Lower leg skin (tissue), 4 donors: ENCODE results near the gene SCUBE3. TPM values are rescaled to one million over a fixed set of nuclear protein-coding genes. Genes with fewer than 3 reads are reported as not detected.

Experiments used
- DNase-seq, 2 donors: peaks; one replicate each; pipeline ENCODE4 v3.0.0-alpha.2; 2019; ENCODE audit warnings: low spot score in 2 of 2
- H3K4me3 ChIP-seq: fragments of 200-600 bp; sonication (generic); 2 replicates; pipeline ENCODE4 v1.5.1; 2017; ENCODE audit warnings: mild to moderate bottlenecking, low read depth; ENCODE audit not compliant: poor library complexity, severe bottlenecking
- CTCF ChIP-seq, 3 donors: fragments of 450-650 bp; IDR thresholded peaks; one replicate each; pipeline ENCODE4 v1.5.1; 2016; ENCODE audit warnings: antibody characterized with exemption in 3 of 3, mild to moderate bottlenecking in 3 of 3, moderate library complexity in 2 of 3
- POLR2A ChIP-seq, 2 donors: fragments of 450-650 bp; IDR thresholded peaks; one replicate each; pipeline ENCODE4 v1.6.1; 2016 to 2017; ENCODE audit warnings: antibody characterized with exemption in 2 of 2, mild to moderate bottlenecking in 1 of 2, moderate library complexity in 1 of 2
- WGBS, 2 donors: methylation state at CpG; one replicate each; pipeline ENCODE4 v1.1.5; 2018; 5-methylcytosine and 5-hydroxymethylcytosine counted together
- intact Hi-C: fragments of 100-400 bp; cut with DNase I; formaldehyde crosslinking; loops from one replicate; pipeline ENCODE4 v1.15.0; 2023; ENCODE audit warnings: low total_unique reads
- total RNA-seq, 4 donors: library from RNA; depleted of rRNA; stranded (reverse); fragments of >200 nt; gene quantifications; one replicate each; pipeline ENCODE4 v1.1.0, GENCODE V29; 2016

Gene SCUBE3
- total RNA-seq, 4 donors from 2014 or later = 0.13 to 0.91 (median 0.39) TPM; not detected in 1

- intact Hi-C loops = no loop called here
- DNase-seq = no peak
- TF ChIP-seq POLR2A (IDR thresholded peaks at IDR 0.05) (no peak), CTCF (IDR thresholded peaks at IDR 0.05) (no peak)
- 86 to 93% methylated on average over 3 of the region's 3 CpGs for WGBS, 2 donors
- no peak overlapping the region for H3K4me3 ChIP-seq
Observed at GRCh38 chr6:35195120-35195780, 18.5 kb upstream of the SCUBE3 start.

GRCh38 chr6:35197196-35197595, 16.6 kb upstream of the SCUBE3 start:
- H3K4me3 ChIP-seq = no peak overlapping the region
- no peak for DNase-seq
- intact Hi-C loops = no loop called here
- TF ChIP-seq POLR2A (IDR thresholded peaks at IDR 0.05) = no peak
- no peak for TF ChIP-seq CTCF (IDR thresholded peaks at IDR 0.05)
- WGBS, 2 donors = 68 to 75% methylated on average over 5 of the region's 5 CpGs

- DNase-seq = no peak
- H3K4me3 ChIP-seq = no peak overlapping the region
- TF ChIP-seq POLR2A (IDR thresholded peaks at IDR 0.05) = no peak
- no peak for TF ChIP-seq CTCF (IDR thresholded peaks at IDR 0.05)
- intact Hi-C loops = no loop called here
- 86 to 92% methylated on average over 2 of the region's 2 CpGs for WGBS, 2 donors
Observed at GRCh38 chr6:35199866-35200265, 13.9 kb upstream of the SCUBE3 start.

- TF ChIP-seq POLR2A (IDR thresholded peaks at IDR 0.05) = no peak
- no peak for TF ChIP-seq CTCF (IDR thresholded peaks at IDR 0.05)
- no peak for DNase-seq
- H3K4me3 ChIP-seq = no peak overlapping the region
- 83 to 85% methylated on average over 6 of the region's 6 CpGs for WGBS, 2 donors
- intact Hi-C loops = no loop called here
Observed at GRCh38 chr6:35202066-35202546, 11.7 kb upstream of the SCUBE3 start.

GRCh38 chr6:35203152-35203670, 10.5 kb upstream of the SCUBE3 start:
- TF ChIP-seq POLR2A (IDR thresholded peaks at IDR 0.05) (no peak), CTCF (IDR thresholded peaks at IDR 0.05) (no peak)
- intact Hi-C loops = no loop called here
- H3K4me3 ChIP-seq = no peak overlapping the region
- DNase-seq = no peak
- WGBS, 2 donors = 79 to 83% methylated on average over 7 of the region's 7 CpGs
